Right ventricle myocardium superior (tissue), 1 donor: ENCODE results near the gene CADPS. TPM values are rescaled to one million over a fixed set of nuclear protein-coding genes. Genes with fewer than 3 reads are reported as not detected.

ENCODE experiments used
- ATAC-seq: fragments of 200-7000 bp; cut with Tn5 transposase; one replicate; pipeline ENCODE4 v1.9.1; 2020; ENCODE audit warnings: mild to moderate bottlenecking; ENCODE audit not compliant: poor library complexity
- DNase-seq: peaks from one replicate; pipeline ENCODE4 v3.0.0-alpha.2; 2020
- intact Hi-C: fragments of 100-400 bp; cut with DNase I; formaldehyde crosslinking; loops from one replicate; pipeline ENCODE4 v1.11.2; 2022
- total RNA-seq: library from RNA; stranded (reverse); fragmentation: NEBNext Ultra II Directional; extraction: Animal tissue kit (Norgen Biotek cat#: 25700); gene quantifications from one replicate; pipeline ENCODE4 v1.2.1, GENCODE V29; 2021
- donor health status: DM: no; HTN: yes; CAD: no; lungs with severe emphysema.

The CADPS gene
- total RNA-seq, 1 donor from 2014 or later = 11.3 TPM

GRCh38 chr3:62823461-62824050 lies 51.7 kb downstream of the CADPS start:
- DNase-seq = no peak
- no peak for ATAC-seq
- intact Hi-C loops = no loop called here

DNA sequence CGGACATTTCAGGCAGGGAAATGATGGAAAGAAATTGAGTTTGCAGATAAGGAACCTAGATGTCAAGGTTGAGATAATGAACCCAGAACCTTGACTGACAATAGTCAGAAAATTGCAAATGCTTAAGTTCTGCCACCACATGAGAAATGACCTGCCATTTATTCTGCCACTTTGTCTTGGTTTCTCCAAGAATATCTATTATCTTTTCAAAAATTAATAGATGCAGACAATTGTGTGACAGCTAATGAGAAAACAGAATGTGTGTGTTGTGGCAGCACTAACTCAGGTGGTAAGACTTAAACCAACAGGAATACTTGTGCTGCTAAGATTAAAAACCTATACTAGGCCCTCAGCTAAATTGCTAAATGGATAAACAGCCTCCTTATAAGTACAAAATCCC lies 52.3 kb downstream of the CADPS start:
- DNase-seq = no peak
- intact Hi-C loops = no loop called here
- no peak for ATAC-seq

GRCh38 chr3:62818347-62818746 lies 56.9 kb downstream of the CADPS start:
- DNase-seq (no peak), ATAC-seq (no peak)
- intact Hi-C loops = no loop called here

- DNase-seq (no peak), ATAC-seq (no peak)
- intact Hi-C loops = no loop called here
These were observed 57.5 kb downstream of the CADPS start for GRCh38 chr3:62817678-62818077.

- DNase-seq (no peak), ATAC-seq (no peak)
- intact Hi-C loops = no loop called here
These were observed 59.2 kb downstream of the CADPS start for GRCh38 chr3:62815981-62816380.

DNA sequence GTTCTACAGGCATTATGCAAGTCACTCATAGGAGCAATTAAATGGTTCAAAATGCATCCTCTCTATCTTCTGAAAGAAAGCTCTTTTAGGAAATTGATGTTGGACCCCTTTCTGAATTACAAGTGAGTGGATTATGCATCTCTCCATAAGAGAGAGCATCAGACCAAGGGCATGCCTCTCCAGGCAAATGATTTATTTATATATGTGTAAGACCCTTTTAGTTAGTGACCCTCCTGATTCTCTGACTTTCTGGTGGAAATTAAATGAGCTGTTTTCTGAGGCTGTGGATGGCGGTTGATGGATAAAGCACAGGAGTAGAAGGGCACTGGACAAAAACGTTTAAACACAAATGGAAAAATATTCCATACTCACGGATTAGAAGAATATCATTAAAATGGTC lies 62.6 kb downstream of the CADPS start:
- ATAC-seq (no peak), DNase-seq (no peak)
- intact Hi-C loops = no loop called here

DNA sequence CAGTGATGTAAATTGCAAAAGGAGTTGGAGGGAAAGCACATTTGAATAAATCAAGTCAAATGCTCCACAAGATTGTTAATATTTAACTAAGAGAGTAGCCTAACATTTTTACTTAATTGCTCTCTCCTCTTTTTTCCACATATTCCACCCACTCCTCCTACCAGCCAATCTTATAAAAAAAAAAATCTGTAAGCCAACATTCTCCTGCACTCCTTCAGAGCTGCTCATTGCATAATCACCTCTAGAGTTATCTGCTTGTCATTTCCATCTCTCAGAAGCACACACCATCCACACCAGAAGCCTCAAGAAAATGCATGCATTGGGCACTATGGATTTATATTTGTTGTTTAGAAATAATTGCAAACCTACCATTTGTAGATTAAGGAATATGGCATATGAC lies 64.1 kb downstream of the CADPS start:
- DNase-seq (no peak), ATAC-seq (no peak)
- intact Hi-C loops = no loop called here

DNA sequence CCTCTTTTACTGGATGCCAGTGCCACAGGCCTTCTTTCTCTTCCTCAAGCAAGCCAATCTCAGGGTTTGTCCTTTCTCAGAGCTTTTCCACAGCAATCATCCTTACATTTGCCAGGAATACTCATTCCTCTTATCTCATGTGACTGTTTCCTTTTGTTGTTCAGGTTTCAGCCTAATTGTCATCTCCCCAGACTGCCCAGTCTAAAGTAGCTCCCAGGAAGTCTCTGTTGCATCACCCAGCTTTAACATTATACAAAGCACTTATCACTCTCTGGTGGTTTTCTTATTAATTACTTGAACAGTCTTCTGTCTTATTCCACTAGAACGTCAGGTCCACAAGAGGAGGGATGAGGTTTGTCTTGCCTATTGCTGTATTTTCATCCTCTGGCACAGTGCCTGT lies 65.8 kb downstream of the CADPS start:
- intact Hi-C loops = no loop called here

DNA sequence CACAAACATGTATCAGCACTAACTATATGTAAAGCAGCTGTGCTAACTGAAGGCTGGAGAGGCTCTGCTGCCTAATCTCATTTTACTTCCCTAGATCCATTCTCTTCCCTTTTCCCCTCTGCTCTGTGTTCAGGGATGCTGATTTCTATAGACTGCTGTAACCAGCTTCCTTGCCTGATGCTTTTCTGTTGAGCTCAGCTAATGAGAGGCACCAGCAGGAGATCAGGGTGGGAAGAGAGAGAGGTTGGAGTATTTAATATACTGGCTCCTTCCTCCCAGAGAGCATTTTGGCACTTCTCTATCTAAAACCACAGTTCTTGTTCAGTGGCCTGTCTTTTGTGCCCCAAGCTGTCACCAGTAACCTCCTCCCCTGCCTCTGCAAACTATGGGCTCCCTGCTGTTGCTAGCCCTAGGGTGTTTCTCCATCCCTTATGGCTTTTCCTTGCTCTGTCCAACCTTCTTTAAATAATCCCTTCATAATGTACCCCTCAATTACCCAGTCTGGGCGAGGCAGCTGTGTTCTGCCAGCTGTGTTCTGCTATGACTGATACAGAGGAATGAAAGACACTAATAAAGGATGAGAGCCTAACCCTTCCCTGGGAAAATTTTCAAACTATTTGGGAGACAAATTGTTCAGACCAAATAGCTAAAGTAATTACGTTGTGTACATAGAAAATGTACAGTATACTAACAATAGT lies 69.5 kb downstream of the CADPS start:
- intact Hi-C loops = no loop called here
- DNase-seq (no peak), ATAC-seq (no peak)

More for the DNA sequence above, 65.8 kb downstream of the CADPS start:
- no peak for DNase-seq
- no peak for ATAC-seq

- DNase-seq (no peak), ATAC-seq (no peak)
- intact Hi-C loops = no loop called here
These were observed 70.1 kb downstream of the CADPS start for GRCh38 chr3:62805106-62805505.

- intact Hi-C loops = no loop called here
These were observed 71.9 kb downstream of the CADPS start for GRCh38 chr3:62803276-62803675.

DNA sequence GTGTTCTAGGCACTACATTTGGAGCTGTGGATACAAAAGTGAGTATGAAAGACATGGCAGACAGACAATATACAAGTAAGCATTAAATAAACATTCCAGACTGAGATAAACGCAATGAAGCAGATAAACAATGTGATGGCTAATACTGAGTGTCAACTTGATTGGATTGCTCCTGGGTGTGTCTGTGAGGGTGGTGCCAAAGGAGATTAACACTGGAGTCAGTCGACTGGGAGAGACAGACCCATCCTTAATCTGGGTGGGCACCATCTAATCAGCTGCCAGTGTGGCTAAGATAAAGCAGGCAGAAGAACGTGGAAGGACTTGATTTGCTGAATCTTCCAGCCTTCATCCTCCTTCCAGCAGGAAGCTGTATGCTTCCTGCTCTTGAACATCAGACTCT lies 77.2 kb downstream of the CADPS start:
- intact Hi-C loops = no loop called here
- ATAC-seq (no peak), DNase-seq (no peak)

More at GRCh38 chr3:62803276-62803675, 71.9 kb downstream of the CADPS start:
- no peak for ATAC-seq
- DNase-seq = no peak

GRCh38 chr3:62797132-62797531 lies 78.1 kb downstream of the CADPS start:
- no peak for ATAC-seq
- intact Hi-C loops = no loop called here
- no peak for DNase-seq

GRCh38 chr3:62795978-62796657 lies 79.1 kb downstream of the CADPS start:
- no peak for ATAC-seq
- intact Hi-C loops = no loop called here
- no peak for DNase-seq

GRCh38 chr3:62793946-62794345 lies 81.3 kb downstream of the CADPS start:
- intact Hi-C loops = no loop called here
- ATAC-seq (no peak), DNase-seq (no peak)

DNA sequence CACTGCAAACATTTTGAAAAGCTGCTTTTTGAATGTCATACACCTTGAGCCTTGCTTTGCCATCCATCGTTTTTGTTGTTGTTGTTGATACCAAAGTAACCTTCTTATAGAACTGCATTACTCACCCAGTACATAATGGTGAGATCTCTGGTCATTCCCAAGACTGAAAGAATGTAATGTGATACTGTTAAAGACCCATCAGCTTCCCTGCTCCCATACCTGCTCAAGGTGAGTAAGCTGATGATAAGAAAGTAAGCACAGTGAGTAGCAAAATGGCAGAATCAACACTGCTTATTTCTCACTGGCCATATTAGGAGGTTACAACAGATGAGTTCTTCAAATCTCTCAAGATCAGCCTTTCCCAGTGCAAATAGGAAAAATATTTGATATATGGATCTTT lies 89.8 kb downstream of the CADPS start:
- ATAC-seq (no peak), DNase-seq (no peak)
- intact Hi-C loops = no loop called here

DNA sequence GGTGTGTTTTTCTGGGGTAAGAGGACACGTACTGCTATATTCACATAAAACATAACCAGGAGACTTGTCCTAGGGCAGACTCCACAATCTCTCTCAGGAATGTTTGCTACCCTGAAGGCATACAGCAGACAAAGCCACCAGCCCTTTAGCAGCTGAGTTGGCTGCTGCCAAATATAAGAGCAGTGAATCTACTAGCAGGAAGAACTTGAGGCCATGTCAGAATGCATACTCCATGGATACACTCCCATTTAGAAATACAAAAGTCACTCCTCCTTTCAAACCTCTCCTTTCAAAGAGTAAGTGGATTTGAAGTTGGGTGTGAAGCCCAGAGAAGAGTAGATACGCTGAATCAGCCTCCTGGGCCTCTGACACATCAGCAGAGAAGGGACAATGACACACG lies 94.1 kb downstream of the CADPS start:
- DNase-seq = no peak
- intact Hi-C loops = no loop called here
- no peak for ATAC-seq

GRCh38 chr3:62777674-62778073 lies 97.5 kb downstream of the CADPS start:
- intact Hi-C loops = no loop called here
- no peak for DNase-seq
- no peak for ATAC-seq

- ATAC-seq (no peak), DNase-seq (no peak)
- intact Hi-C loops = no loop called here
These were observed 98.1 kb downstream of the CADPS start for GRCh38 chr3:62777130-62777529.

GRCh38 chr3:62774221-62774620 lies 101.0 kb downstream of the CADPS start:
- ATAC-seq (no peak), DNase-seq (no peak)
- intact Hi-C loops = no loop called here
